Cortex of kidney (tissue), 1 donor: ENCODE measurements around the gene CST4.
"Not testable (repeated sequence)": the region's sequence is repeated elsewhere in the genome, so short reads cannot be mapped to it uniquely, and the experiment has no call there.

Experiments used
- DNase-seq: peaks from one replicate; lab custom pipeline; 2025; lab: John Stamatoyannopoulos, UW

CST4 gene

GRCh38 chr20:23640671-23641667, 47.9 kb downstream of the CST4 start:
- no peak for DNase-seq

DNA sequence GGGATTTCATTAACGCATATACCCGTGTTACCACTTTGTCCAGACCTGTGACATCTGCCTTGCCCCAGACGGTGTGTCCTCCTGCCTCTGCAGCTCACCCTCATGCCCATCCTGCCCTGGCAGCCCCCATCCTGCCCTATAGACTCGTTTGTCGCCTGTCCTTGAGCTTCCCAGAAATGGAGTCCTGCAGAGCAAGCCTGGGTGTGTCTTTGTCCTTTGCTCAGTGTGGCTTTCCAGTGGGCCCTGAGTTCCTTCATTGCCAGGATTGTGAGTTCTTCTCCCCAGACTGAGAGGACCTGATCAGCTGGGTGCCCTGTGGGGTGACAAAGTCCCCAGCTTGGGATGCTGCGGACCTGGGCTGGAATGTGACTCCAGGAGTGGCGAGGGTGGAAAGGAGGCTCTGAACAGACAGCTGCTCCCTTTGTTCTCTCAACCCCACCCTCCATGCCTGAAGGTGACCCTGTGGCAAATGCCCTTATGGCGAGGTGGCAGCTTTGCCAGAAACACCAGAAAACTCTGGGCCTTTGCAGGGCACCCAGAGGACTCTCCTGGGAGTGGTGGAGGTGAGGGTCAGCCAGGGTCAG, 48.7 kb downstream of the CST4 start:
- DNase-seq = no peak

GRCh38 chr20:23639490-23639958, 49.3 kb downstream of the CST4 start:
- DNase-seq = no peak

DNA sequence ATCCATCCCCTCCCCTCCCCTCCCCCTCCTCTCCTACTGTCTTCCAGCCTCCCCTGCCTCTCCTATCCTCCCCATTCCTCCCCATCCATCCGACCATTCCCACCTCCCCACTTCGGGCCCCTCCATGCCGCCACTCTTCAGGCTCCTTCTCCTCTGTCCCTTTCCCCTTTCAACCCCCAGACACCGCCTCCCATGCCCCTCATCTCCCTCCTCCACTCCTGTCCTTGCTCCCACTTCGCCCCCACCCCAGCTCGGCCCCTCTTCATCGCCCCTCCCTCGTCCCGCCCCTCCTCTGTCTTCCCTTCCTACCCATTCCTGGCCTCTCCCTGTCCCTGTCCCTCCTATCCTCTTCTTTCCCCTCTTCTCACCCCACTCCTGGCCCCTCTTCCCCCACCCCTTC, 50.5 kb downstream of the CST4 start:
- no peak for DNase-seq

DNA sequence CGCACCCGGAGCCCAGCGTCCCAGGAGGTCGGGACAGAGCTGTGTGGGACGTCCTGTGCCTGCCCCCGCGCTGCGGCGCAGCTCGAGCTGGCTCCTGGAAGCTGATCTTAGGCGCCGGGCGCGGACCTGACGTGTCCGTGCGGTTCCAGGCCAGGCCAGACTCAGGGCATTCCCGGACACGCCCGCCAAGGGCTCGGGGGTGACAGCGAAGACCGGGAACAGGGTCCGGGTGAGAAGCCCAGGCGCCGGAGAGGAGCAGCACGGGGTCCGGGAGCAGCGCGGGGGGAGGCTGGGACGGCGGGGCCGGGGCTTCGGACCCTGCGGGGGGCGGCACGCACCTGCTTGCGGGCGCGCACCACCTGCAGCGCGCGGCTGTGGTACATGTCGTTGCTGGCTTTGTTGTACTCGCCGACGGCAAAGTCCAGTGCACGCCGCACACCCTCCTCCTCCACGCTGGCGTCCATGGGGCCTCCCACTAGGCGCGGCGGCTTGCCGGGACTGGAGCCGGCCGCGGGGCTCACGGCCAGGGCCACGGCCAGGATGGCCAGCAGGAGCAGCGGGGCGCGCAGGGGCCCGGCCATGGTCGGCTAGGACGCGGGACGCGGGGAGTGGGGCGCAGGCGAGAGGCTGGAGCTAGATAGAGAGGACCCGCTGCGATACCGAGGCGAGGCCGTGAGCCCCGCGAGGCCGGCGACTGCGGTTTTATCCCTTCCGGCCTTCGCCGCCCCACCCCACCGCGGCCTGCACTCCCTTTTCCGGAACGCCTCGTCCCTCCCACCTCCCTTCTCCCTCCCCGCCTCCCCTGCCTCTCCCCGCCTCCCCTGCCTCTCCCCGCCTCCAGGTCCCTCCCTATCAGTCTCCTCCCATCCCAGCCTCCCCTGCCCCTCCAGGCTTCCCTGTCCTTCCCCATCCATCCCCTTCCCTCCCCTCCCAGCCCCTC, 51.3 kb downstream of the CST4 start, which contains the start of gene CST3:
CST3 (minus strand) TSS at position 674 of the 940 bp plus-strand sequence; CDS start at position 581, 93 bp downstream.
- DNase-seq = no peak

DNA sequence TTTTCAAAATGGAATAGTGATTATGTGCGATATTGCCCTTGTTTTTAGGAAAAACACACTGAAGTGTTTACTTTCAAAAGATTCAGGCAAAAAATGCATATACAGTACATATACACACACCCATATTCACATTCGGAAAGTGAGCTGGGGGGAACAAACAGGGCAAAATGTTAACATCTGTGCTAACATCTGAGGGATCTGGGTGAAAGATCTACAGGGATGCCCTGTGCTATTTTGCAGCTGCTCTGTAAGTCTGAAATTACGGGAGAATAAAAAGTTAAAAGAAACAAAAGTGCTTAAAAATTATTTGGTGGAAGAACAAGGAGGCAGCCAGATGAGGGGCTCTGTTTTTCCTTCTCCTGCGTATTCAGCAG, 51.9 kb downstream of the CST4 start:
- no peak for DNase-seq

GRCh38 chr20:23636182-23636907, 52.5 kb downstream of the CST4 start:
- no peak for DNase-seq

GRCh38 chr20:23635768-23636090, 53.1 kb downstream of the CST4 start:
- DNase-seq = not testable (repeated sequence)
